Measurements from ENCODE around the gene PTGES2. TPM values are rescaled to one million over a fixed set of nuclear protein-coding genes. Genes with fewer than 3 reads are reported as not detected.
"Not testable (repeated sequence)": the region's sequence is repeated elsewhere in the genome, so short reads cannot be mapped to it uniquely, and the experiment has no call there.

The PTGES2 gene
- total RNA-seq, 1 donor = 23.7 TPM

DNA sequence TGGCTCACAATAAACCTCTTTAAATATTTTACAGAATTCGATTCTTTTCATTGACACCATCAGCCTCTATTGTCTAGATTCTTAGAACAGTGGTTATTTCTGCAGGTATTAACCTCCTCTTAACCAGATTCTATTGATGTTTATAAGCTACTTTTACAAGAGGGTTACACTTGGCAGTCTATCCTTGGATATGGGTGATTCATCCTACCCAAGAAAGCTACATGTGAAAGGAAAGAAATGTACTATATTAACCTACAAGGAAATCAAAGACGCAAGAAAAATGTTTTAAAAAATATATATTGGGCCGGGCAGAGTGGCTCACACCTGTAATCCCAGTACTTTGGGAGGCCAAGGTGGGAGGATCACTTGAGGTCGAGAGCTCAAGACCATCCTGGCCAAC, 42.8 kb downstream of the PTGES2 start:
- H3K9me3 ChIP-seq (ENCODE audit: low read depth, low read length) = no peaks in the 10 kb centered on the region
- no peaks in the 10 kb centered on the region for H3K27me3 ChIP-seq (ENCODE audit: insufficient read depth, low read length)
- H3K4me3 ChIP-seq (ENCODE audit: low read length) = no peak overlapping the region
- H3K4me1 ChIP-seq (ENCODE audit: insufficient read depth, low read length) = peaks cover 34% of the 10 kb centered on the region

DNA sequence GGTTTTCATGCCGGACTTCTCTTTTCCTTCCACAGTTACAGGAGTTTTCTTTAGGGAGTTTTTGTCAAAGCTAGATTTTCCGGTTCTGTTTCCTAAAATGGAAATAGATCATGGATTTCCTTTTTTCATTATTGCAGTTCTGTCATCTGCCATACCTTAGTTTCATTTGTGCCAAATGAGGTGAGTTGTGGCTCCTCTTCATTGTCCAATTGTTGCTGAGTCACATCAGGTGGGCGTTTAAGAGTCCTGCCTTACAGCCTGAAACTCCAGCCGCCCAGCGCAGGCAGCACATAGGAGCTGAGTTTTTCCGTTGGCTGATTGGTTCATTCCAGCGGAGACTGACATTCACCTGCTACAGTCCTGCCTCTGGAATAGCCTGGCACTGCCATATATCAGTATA, 45.4 kb downstream of the PTGES2 start:
- H3K4me1 ChIP-seq (ENCODE audit: insufficient read depth, low read length) = peaks cover 38% of the 10 kb centered on the region
- H3K4me3 ChIP-seq (ENCODE audit: low read length) = no peak overlapping the region
- no peaks in the 10 kb centered on the region for H3K9me3 ChIP-seq (ENCODE audit: low read depth, low read length)
- no peaks in the 10 kb centered on the region for H3K27me3 ChIP-seq (ENCODE audit: insufficient read depth, low read length)

DNA sequence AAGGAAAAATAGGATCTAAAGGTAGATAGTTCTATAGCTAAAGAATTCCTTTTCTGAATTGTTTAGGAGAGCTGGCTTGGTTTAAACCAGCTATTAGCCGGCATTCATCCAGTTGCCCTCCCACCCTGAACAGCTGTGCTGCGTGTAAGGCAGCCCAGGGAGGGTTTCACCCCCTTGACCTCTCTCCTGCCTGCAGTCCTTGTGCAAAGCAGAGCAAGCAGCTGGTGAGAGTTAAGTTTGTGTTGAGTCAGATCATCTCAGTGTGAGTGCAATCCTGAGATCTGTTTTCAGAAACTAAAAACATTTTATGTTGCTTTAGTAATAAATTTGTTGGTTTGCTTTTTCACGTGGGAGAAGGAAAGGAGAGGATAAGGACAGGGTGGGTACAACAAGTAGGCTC, 46.5 kb downstream of the PTGES2 start:
- Histone ChIP-seq H3K27me3 (ENCODE audit: insufficient read depth, low read length) (no peaks in the 10 kb centered on the region), H3K9me3 (ENCODE audit: low read depth, low read length) (no peaks in the 10 kb centered on the region), H3K4me1 (ENCODE audit: insufficient read depth, low read length) (peaks cover 41% of the 10 kb centered on the region), H3K4me3 (ENCODE audit: low read length) (no peak overlapping the region)

GRCh38 chr9:128080206-128080605, 47.3 kb downstream of the PTGES2 start:
- no peak overlapping the region for H3K4me3 ChIP-seq (ENCODE audit: low read length)
- H3K27me3 ChIP-seq (ENCODE audit: insufficient read depth, low read length) = no peaks in the 10 kb centered on the region
- peaks cover 41% of the 10 kb centered on the region for H3K4me1 ChIP-seq (ENCODE audit: insufficient read depth, low read length)
- no peaks in the 10 kb centered on the region for H3K9me3 ChIP-seq (ENCODE audit: low read depth, low read length)

DNA sequence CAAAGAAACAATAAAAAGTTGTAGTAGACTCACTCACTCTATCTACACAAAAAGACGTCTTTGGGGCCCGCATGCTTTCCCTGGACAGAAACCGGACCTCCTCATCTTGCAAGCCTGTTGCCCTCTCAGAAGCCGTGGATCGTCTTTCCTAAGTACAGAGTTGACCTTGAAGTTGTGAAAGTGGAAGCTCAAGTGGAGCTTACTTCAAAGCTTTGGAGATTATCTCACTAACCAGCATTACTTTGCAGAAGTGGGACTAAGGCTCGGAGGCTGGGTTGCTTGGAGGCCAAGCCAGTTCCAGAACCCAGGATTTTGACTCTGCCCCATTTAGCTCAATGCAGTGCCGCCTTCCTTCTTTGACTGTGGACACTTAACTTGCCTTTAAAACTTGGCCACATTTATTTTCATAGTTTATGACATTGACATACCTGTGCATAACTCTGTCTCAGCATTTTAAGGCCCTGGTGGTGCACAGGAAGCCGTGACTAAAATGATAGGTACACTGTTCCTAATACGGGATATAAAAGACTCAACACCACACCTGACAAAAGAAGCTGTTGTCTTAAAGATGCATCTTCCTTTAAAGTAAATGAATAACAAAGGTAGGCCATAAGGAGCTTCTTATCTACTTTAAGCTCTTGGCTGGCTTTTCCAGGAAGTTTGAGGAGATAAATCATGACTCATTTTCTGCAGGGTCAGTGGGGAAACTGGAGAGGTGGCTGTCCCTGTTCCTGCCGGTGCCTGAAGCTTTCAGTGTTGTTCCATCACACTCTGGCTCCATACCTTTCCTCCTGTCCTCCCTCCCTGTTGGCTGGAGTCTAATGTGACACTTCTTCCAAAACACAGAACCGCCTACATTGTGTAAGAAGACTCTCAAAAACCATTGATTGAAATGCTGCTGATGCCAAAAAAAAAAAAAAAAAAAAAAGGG, 48.8 kb downstream of the PTGES2 start:
- Histone ChIP-seq H3K27me3 (ENCODE audit: insufficient read depth, low read length) (no peaks in the 10 kb centered on the region), H3K9me3 (ENCODE audit: low read depth, low read length) (no peaks in the 10 kb centered on the region), H3K4me1 (ENCODE audit: insufficient read depth, low read length) (peaks cover 45% of the 10 kb centered on the region), H3K4me3 (ENCODE audit: low read length) (no peak overlapping the region)

DNA sequence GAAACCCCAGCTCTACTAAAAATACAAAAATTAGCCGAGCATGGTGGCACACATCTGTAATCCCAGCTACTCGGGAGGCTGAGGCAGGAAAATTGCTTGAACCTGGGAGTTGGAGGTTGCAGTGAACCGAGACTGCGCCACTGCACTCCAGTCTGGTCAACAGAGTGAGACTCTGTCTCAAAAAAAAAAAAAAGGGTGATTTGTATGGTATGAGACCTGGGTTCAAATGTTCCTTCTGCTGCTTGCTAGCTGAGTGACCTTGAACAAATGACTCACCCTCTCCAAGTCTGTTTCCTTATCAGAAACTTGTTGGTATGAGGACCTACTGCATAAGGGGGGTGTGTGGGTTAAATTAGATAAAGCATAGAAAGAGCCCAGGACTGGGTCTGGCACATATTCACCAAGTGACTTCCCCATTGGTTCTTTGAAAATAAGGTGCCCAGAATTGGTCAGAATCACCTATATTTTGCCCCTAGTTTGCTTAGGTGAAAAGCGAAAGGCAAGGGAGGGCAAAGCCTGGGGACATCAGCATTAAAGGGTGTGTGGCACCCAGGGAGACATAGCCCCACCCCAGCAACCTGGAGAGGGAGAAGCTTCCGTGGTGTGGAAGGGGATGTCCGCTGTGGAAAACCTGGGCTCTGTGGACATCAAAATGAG, 49.6 kb downstream of the PTGES2 start:
- peaks cover 50% of the 10 kb centered on the region for H3K4me1 ChIP-seq (ENCODE audit: insufficient read depth, low read length)
- no peaks in the 10 kb centered on the region for H3K27me3 ChIP-seq (ENCODE audit: insufficient read depth, low read length)
- H3K9me3 ChIP-seq (ENCODE audit: low read depth, low read length) = no peaks in the 10 kb centered on the region
- H3K4me3 ChIP-seq (ENCODE audit: low read length) = no peak overlapping the region

- H3K27me3 ChIP-seq (ENCODE audit: insufficient read depth, low read length) = no peaks in the 10 kb centered on the region
- H3K4me1 ChIP-seq (ENCODE audit: insufficient read depth, low read length) = peaks cover 74% of the 10 kb centered on the region
- H3K9me3 ChIP-seq (ENCODE audit: low read depth, low read length) = no peaks in the 10 kb centered on the region
- no peak overlapping the region for H3K4me3 ChIP-seq (ENCODE audit: low read length)
Measured at GRCh38 chr9:128073253-128073886, 54.2 kb downstream of the PTGES2 start.

DNA sequence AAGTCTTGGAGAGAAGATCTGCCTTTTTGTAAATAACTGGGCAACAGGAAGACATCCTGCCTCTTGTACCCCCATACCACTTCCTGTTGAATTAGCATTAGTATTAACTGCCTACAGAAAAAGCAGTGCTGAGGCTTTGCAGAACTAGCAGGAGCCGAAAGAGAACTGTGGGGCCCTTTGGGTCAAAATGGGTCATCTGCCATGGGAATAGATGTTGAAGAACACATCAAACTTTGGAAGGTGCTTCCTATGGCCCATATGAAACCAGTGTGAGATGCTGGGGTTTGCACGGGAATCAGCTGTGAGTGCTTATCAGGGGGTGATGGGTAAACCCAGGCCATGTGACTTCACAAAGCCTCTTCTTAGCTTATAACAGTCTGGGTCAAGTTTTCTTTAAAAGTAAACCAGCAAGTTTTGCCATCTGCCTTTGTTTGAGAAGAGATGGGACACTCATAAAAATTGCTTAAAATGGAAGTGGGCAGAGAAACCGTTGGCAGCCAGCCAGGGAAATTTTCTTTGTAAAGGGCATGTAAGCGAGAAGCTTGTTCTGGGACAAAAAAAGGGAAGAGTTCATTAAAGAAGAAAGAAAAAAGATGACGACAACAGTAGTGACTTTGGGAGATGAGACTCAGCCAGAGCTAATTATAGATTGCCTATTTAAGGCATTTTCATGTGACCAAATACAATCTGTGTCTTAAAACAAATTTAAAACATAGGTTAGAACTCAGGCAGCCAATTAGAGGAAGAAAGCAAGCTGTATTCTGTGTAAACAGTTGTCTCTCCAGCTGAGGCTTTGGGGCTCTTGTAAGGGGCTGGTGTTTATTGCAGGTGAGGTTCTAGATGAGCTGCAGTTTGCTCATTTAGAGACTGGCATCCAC, 55.1 kb downstream of the PTGES2 start:
- no peaks in the 10 kb centered on the region for H3K9me3 ChIP-seq (ENCODE audit: low read depth, low read length)
- H3K4me3 ChIP-seq (ENCODE audit: low read length) = peak overlapping the region; percentile 10
- H3K27me3 ChIP-seq (ENCODE audit: insufficient read depth, low read length) = no peaks in the 10 kb centered on the region
- peaks cover 65% of the 10 kb centered on the region for H3K4me1 ChIP-seq (ENCODE audit: insufficient read depth, low read length)

DNA sequence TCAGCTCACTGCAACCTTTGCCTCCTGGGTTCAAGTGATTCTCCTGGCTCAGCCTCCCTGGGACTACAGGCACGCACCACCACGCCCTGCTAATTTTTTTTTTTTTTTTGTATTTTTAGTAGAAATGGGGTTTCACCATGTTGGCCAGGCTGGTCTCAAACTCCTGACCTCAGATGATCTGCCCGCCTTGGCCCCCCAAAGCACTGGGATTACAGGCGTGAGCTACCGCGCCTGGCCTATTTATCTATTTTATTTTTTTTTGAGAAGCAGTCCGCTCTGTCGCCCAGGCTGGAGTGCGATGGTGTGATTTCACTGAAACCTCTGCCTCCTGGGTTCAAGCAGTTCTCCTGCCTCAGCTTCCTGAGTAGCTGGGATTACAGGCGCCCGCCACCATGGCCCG, 56.1 kb downstream of the PTGES2 start:
- peak overlapping the region; percentile 10 for H3K4me3 ChIP-seq (ENCODE audit: low read length)
- H3K4me1 ChIP-seq (ENCODE audit: insufficient read depth, low read length) = peaks cover 66% of the 10 kb centered on the region
- not testable (repeated sequence) for H3K27me3 ChIP-seq (ENCODE audit: insufficient read depth, low read length); H3K9me3 ChIP-seq (ENCODE audit: low read depth, low read length)

GRCh38 chr9:128070874-128071273, 56.7 kb downstream of the PTGES2 start:
- H3K4me1 ChIP-seq (ENCODE audit: insufficient read depth, low read length) = peaks cover 72% of the 10 kb centered on the region
- H3K27me3 ChIP-seq (ENCODE audit: insufficient read depth, low read length) = no peaks in the 10 kb centered on the region
- no peak overlapping the region for H3K4me3 ChIP-seq (ENCODE audit: low read length)
- H3K9me3 ChIP-seq (ENCODE audit: low read depth, low read length) = no peaks in the 10 kb centered on the region

Other genes starting within 250 kb of the PTGES2 start
- gene ST6GALNAC6, start 228.1 kb downstream of the PTGES2 start, total RNA-seq = 35.8 TPM
- gene ST6GALNAC4, start 210.7 kb downstream of the PTGES2 start, total RNA-seq = 22.7 TPM
- 0.42 TPM for gene PIP5KL1, start 197.0 kb downstream of the PTGES2 start, total RNA-seq
- 12.7 TPM for gene DPM2, start 189.9 kb downstream of the PTGES2 start, total RNA-seq
- gene EEIG1, start 146.7 kb downstream of the PTGES2 start, total RNA-seq = 49.1 TPM
- gene NAIF1, start 60.4 kb downstream of the PTGES2 start, total RNA-seq = 14.0 TPM
- 30.6 TPM for gene SLC25A25, start 59.5 kb downstream of the PTGES2 start, total RNA-seq
- 4.7 TPM for gene LCN2, start 21.7 kb upstream of the PTGES2 start, total RNA-seq
- 78.1 TPM for gene BBLN, start 32.5 kb upstream of the PTGES2 start, total RNA-seq
- 26.0 TPM for gene CIZ1, start 63.8 kb upstream of the PTGES2 start, total RNA-seq
- 1.4 TPM for gene DNM1, start 75.7 kb upstream of the PTGES2 start, total RNA-seq
- 18.7 TPM for gene GOLGA2, start 148.3 kb upstream of the PTGES2 start, total RNA-seq
- 5.8 TPM for gene SWI5, start 148.5 kb upstream of the PTGES2 start, total RNA-seq
- gene TRUB2, start 194.7 kb upstream of the PTGES2 start, total RNA-seq = 4.5 TPM
- 14.5 TPM for gene COQ4, start 195.1 kb upstream of the PTGES2 start, total RNA-seq
- gene SLC27A4, start 212.8 kb upstream of the PTGES2 start, total RNA-seq = 2.1 TPM
- 17.6 TPM for gene URM1, start 243.6 kb upstream of the PTGES2 start, total RNA-seq

Measured in mononuclear cell (primary cell).